NCI-H748 (cell line): ENCODE results near the gene BCR.
A peak's percentile ranks its signal among the peaks of the same experiment; 100 is the strongest.

Source experiments
- DNase-seq: peaks from one replicate; lab custom pipeline; 2025; ENCODE audit not compliant: unreplicated experiment; lab: John Stamatoyannopoulos, UW

The BCR gene

DNA sequence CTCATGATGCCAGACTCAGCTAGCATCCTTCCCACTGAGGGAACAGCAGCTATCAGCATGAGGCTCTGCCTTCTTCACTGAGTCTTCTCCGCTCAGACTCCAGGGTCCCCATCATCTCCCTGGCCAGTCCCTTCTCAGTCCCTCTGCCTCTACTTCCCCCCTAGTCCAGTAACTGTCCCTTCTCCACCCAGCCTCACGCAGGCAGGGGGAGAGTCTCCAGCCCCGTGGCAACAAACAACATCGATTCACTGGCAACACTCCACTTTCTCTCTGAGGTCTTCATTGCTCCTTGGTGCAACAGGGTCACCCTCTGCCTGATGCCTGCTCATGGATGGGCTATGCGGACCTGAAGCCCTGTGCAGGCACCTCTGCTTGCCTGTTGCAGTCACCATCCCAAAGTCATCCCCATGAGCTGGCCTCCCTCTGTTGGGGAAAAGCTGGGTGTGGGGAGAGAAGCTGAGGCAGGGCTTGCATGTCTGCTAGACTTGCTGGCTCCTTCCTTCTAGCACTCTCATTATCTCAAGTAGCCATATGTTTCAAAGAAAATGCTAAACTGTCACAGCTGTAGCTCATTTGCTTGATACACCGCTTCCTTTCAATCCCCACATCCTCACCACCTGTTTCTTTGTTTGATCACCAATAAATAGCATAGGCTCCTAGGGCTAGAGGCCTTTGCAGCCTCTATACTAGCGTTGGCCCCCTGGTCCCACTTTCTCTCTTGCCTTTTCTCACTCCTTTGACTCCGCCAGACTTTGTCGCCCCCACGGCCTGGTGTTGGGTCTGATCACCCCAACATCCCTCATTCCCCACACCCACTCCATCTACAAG lies 4.3 kb upstream of the BCR start:
- DNase-seq: peak; percentile 8

DNA sequence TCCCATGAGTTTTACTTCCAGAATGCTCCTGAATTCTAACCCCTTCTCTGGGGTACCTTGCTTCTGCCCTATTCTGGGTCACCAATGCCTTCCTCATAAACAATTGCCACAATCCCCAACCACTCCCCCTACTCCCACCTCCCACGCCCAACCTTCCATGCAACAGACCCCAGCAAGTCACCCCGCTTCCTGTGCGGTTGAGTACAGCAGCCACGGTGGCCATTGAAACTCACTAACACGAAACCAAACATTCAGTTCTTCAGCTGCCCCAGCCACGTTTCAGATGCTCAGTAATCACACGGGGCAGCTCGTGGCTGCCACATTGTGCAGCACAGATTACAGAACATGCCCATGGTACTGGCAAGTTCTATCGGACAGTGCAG lies 3.7 kb upstream of the BCR start:
- DNase-seq: no peak

GRCh38 chr22:23177197-23177596 lies 3.1 kb upstream of the BCR start:
- no peak for DNase-seq

DNA sequence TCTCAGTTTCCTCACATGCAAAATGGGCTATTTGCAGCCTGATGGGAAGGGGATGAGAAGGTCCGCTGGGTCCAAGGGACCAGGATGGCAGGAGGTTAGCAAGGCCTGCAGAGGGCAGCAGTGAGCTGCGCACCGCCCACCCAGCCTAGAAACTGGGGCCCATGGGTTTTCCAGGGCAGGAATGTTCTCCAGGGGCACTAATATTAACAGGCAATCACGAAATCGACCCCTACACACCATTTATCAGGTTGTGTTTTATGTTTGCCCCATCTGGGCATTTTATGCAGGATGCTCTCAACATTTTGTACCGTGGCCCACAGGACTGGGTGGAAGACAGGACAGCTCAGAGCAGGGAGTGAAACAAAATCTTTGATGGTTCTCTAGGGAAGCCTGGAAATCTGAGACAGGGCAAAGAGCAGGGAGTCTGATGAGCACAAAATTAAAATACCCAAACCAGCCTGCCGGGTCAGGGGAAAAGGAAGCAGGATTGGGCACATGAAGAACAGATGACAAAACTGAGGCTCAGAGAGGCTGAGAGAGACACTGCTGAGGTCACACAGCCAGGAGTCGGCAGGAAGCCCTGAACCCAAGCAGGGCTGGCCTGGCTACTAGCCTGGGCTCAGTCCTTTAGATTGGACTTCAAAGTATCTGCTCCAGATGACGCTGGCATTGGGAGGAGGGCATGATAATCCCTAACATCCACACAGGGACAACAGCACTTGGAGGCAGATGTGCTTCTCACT lies 1.6 kb upstream of the BCR start:
- peak; percentile 57 for DNase-seq

DNA sequence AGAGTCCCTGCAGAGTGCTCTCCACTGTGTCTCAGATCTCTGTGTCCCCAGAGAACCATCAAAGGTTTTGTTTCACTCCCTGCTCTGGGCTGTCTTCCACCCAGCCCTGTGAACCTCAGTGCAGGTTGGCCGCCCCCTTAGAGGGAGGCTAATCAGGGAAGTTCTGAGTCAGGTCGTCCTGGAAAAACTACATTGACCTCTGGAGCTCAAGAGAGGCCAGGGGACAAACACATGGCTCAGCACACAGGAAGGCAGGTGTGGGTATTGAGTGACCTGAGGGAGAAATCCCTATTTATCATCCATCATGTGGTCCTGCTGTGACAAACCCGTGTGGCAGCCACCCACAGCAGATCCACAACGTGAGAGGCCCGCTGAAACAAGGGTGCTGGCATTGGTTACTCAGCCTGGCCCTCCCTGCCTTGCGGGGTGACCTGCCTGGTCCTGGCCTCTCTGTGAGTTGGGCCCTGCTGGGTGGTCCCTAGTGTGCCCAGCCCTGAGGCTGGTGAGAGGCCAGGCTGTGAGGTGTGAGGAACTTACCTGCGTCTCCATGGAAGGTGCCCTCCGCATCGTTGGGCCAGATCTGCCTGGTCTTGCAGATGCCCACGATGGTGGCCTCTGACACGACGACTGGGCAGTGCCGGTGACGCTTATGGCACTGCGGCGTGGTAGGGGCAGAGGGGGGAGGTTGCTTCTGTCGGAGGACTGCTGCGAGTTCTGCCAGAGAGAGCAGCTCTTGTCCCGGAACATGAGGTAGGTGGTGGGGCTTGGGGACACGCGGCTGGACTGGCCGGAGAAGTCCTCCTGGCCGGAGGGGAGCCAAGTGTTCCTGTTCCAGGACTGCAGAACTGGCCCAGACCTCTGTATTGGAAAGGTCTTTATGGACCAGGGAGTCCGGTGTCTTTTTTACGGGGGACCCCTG lies 669 bp upstream of the BCR start:
- DNase-seq: no peak

GRCh38 chr22:23180893-23181720 lies 798 bp downstream of the BCR start:
- DNase-seq: peak; percentile 57

DNA sequence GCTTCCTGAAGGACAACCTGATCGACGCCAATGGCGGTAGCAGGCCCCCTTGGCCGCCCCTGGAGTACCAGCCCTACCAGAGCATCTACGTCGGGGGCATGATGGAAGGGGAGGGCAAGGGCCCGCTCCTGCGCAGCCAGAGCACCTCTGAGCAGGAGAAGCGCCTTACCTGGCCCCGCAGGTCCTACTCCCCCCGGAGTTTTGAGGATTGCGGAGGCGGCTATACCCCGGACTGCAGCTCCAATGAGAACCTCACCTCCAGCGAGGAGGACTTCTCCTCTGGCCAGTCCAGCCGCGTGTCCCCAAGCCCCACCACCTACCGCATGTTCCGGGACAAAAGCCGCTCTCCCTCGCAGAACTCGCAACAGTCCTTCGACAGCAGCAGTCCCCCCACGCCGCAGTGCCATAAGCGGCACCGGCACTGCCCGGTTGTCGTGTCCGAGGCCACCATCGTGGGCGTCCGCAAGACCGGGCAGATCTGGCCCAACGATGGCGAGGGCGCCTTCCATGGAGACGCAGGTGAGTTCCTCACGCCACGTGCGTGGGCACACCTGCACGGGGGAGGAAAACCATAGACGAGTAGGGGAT lies 1.5 kb downstream of the BCR start:
- peak; percentile 30 for DNase-seq

DNA sequence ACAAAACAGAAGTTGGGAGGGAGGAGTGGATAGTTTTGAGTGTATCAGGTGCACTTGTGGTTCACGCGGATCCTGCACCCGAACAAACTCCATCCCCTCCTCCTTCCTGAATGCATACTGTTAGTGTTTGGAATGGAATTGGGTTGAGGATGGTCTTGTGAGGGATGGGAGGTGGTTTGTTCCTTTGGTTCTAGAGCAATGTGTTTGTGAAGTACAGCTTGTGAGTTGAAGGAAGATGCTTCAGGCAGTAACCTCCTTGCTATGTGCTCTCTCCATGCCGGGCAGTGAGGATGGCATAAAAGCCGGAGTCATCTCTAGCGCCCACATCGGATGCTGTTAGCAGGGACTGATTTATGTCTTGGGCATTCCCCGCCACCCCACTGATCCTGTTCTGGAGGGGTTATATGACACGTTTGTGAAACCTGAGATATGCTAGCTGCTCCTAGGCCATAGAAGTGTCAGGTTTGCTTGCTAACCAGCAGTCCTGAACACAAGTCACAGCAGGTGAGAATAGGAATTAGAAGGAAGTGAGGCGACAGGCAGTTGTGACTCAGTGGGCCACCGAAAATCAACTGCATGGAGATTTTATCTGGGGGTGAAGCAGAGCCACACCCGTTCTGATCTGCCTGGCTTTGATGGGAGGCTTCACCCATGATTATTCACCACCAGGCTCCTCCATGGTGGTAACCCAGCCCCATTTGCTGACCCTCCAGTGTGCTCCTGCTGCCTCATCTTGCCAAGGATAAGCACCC lies 2.2 kb downstream of the BCR start:
- DNase-seq: peak; percentile 68

- DNase-seq: peak; percentile 67
Measured at GRCh38 chr22:23183061-23183698, 2.9 kb downstream of the BCR start.

GRCh38 chr22:23184100-23184763 lies 3.9 kb downstream of the BCR start:
- no peak for DNase-seq

DNA sequence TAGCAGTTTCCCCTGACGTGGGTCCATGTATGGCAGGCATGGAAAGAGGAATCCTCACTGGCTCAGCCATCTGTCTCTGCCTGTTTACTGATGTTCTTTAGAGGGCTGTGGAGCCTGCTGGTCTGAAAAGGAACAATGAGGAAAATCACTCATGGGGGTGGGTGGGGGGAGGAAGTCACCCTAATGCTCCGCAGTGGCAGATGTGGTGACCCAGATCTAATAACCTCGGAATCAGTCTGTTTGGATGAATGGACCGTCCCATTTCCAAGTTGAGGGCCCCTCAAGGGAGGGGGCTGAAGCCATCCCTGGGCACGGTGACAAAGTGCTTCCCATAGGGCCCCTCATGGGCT lies 4.4 kb downstream of the BCR start:
- DNase-seq: peak; percentile 19

DNA sequence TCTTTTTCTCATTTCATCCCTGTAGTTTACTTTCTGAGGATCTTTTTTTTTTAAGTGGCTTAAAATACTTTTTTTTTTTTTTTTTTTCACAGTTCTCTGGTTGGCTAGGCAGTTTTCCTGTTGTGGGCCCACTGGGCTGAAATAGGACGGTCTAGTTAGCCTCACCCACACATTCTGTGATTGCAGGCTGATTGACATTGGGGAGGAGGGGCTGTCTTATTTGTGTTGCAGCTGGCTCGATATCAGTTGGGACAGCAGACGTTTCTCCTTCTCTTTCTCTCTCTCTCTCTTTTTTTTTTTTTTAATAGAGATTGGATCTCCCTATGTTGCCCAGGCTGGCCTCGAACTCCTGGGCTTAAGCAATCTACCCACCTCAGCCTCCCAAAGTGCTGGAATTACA lies 6.9 kb downstream of the BCR start:
- no peak for DNase-seq

DNA sequence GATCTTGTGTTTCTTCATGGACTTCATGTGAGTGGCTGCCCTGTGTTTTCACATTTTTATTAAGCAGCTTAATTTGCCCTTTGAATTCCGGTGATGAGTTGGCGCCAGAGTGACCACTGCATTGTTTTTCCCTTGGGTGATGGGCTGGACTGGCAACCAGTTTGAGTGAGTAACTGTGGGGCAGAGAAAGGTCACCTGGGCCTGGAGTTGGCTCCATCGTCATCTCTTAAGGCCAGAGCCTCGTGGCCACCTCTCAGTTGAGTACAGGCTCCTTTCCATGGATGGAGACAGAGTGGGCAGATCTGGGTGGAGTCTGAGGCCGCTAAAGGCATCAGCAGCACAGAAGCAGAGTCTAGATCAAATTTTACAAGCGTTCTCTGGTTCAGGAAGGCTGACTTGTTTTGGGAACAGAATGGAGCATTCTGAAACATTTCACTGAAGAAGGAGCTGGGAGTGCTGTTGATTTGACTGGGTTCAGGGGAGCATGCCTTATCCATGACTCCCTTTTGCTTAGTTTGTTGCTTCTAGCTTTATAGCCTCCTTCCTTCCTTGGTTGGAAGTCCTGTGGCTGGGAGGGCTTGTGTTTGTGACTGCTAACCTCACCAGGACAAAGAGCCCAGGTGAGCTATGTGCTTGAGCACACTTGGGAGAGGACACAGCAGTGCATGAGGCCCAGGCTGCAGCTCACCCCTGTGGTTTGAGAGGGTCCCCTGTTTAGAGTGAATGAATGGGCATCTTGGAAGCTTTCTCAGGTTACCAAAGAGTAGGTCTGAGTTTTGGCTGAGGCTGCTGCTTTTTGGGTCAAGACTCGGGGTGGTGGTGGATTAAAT lies 7.8 kb downstream of the BCR start:
- no peak for DNase-seq

DNA sequence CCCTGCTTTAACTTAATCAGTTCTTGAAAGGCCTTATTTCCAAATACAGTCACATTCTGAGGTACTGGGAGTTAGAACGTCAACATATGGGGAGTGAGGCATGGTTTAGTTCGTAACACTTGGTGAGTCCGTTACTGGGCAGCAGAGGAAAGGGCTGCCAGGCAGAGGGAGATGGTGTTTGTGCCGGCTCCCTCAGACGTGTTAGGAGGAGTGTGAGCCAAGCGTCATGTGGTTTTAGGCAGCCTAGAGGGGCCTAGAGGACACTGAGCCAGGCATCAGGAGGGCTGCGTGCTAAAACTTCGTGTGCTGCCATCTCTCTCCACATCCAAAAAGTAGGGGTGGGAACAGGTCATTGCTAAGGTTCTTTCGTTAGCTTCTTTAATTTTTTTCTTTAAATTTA lies 10.2 kb downstream of the BCR start:
- DNase-seq: no peak

GRCh38 chr22:23192133-23192532 lies 11.8 kb downstream of the BCR start:
- peak; percentile 94 for DNase-seq

GRCh38 chr22:23192558-23192957 lies 12.2 kb downstream of the BCR start:
- peak; percentile 70 for DNase-seq

DNA sequence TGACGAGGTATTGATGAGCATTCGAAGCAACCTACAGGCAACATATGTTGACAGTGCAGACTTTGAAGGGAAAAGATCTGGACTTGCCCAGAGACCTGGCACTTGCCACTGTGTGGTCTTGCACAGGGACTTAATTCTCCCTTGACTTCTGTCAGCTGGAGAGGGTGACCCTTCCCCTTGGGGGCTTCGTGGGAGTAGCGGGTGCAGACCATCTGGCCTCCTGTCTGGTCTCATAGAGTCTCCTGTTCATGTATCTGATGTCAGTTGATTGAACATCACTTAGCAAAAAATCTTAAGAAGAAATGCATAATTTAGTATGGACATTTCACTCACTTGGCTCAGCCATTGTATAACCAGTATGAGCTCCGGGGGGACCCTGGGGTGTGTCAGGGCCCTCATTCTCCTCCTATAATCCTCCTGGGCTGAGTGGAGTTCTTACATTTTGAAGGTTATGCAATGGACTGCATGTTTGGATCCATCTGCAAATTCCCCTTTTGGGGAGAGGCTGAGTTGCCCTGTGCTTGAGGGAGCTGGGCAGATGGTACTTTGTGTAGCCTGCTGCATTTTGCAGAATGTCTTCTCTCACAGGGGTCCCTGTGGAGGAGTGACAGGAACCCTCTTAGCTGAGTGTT lies 13.0 kb downstream of the BCR start:
- DNase-seq: no peak
